ENCODE results near the gene ATP6V0C. TPM values are rescaled to one million over a fixed set of nuclear protein-coding genes. Genes with fewer than 3 reads are reported as not detected.

ATP6V0C gene
- total RNA-seq, 2 donors from 2014 or later = 176 to 180 TPM

- H3K4me3 Mint-ChIP-seq = peak overlapping the region; percentile 45
- no peak for TF ChIP-seq CTCF (conservative IDR thresholded peaks at IDR 0.05)
- peak; percentile 68 for DNase-seq
- Histone ChIP-seq H3K27ac (ENCODE audit: low read depth, low read length) (no peak overlapping the region), H3K4me3 (ENCODE audit: low read length) (no peak overlapping the region), H3K9ac (ENCODE audit: extremely low read depth, low read length, poor library complexity, severe bottlenecking) (no peak overlapping the region), H3K9me3 (ENCODE audit: control insufficient read depth, low read length) (no peaks in the 10 kb centered on the region), H3K4me1 (ENCODE audit: control insufficient read depth, insufficient read depth, low read length) (peaks cover 14% of the 10 kb centered on the region), H3K27me3 (ENCODE audit: control insufficient read depth, insufficient read depth, low read length, poor library complexity, severe bottlenecking) (peaks cover 43% of the 10 kb centered on the region), H3K36me3 (ENCODE audit: control insufficient read depth, insufficient read depth, low read length) (no peaks in the 10 kb centered on the region)
- H3K27me3 Mint-ChIP-seq (ENCODE audit: insufficient read depth) = peaks cover 49% of the 10 kb centered on the region
- H3K9me3 Mint-ChIP-seq = no peaks in the 10 kb centered on the region
- peaks cover 6% of the 10 kb centered on the region for H3K4me1 Mint-ChIP-seq
- WGBS, 2 experiments (ENCODE audit: insufficient coverage in 1 of 2, insufficient read length in 1 of 2) = 8 to 50% methylated on average over 5 to 49 of the region's 49 CpGs
- no peak overlapping the region for H3K27ac Mint-ChIP-seq
- no peaks in the 10 kb centered on the region for H3K36me3 Mint-ChIP-seq (ENCODE audit: low read depth)
These were observed 40.3 kb upstream of the ATP6V0C start for GRCh38 chr16:2473446-2473926.

- H3K36me3 ChIP-seq (ENCODE audit: control insufficient read depth, insufficient read depth, low read length) = no peaks in the 10 kb centered on the region
- peaks cover 43% of the 10 kb centered on the region for H3K27me3 ChIP-seq (ENCODE audit: control insufficient read depth, insufficient read depth, low read length, poor library complexity, severe bottlenecking)
- Mint-ChIP-seq H3K27me3 (ENCODE audit: insufficient read depth) (peaks cover 45% of the 10 kb centered on the region), H3K27ac (no peak overlapping the region), H3K36me3 (ENCODE audit: low read depth) (no peaks in the 10 kb centered on the region), H3K9me3 (no peaks in the 10 kb centered on the region), H3K4me3 (peak overlapping the region; percentile 63), H3K4me1 (peaks cover 6% of the 10 kb centered on the region)
- no peak overlapping the region for H3K27ac ChIP-seq (ENCODE audit: low read depth, low read length)
- peak overlapping the region; percentile 86 for H3K4me3 ChIP-seq (ENCODE audit: low read length)
- H3K9ac ChIP-seq (ENCODE audit: extremely low read depth, low read length, poor library complexity, severe bottlenecking) = peak overlapping the region; percentile 69
- H3K9me3 ChIP-seq (ENCODE audit: control insufficient read depth, low read length) = no peaks in the 10 kb centered on the region
- WGBS, 2 experiments (ENCODE audit: insufficient coverage in 1 of 2, insufficient read length in 1 of 2) = 0 to 2% methylated on average over 24 to 100 of the region's 100 CpGs
- DNase-seq = peak; percentile 76
- peak; percentile 56 for TF ChIP-seq CTCF (conservative IDR thresholded peaks at IDR 0.05)
- H3K4me1 ChIP-seq (ENCODE audit: control insufficient read depth, insufficient read depth, low read length) = peaks cover 7% of the 10 kb centered on the region
These were observed 39.5 kb upstream of the ATP6V0C start for GRCh38 chr16:2473999-2474876.

GRCh38 chr16:2474877-2475412, 38.8 kb upstream of the ATP6V0C start, which contains the start of gene TBC1D24:
Gene TBC1D24, plus strand, starts transcription at chr16:2475127. Its CDS starts 21,022 bp downstream, at chr16:2496149.
- TF ChIP-seq CTCF (conservative IDR thresholded peaks at IDR 0.05) = no peak
- H3K27me3 Mint-ChIP-seq (ENCODE audit: insufficient read depth) = peaks cover 38% of the 10 kb centered on the region
- H3K4me3 ChIP-seq (ENCODE audit: low read length) = peak within 1 kb of the TSS; percentile 86
- peak within 1 kb of the TSS; percentile 69 for H3K9ac ChIP-seq (ENCODE audit: extremely low read depth, low read length, poor library complexity, severe bottlenecking)
- 0% methylated on average over 10 to 77 of the region's 77 CpGs for WGBS, 2 experiments (ENCODE audit: insufficient coverage in 1 of 2, insufficient read length in 1 of 2)
- no peaks in the 10 kb centered on the region for H3K9me3 ChIP-seq (ENCODE audit: control insufficient read depth, low read length)
- DNase-seq = peak; percentile 94
- no peaks in the 10 kb centered on the region for H3K36me3 Mint-ChIP-seq (ENCODE audit: low read depth)
- H3K4me1 ChIP-seq (ENCODE audit: control insufficient read depth, insufficient read depth, low read length) = peaks cover 3% of the 10 kb centered on the region
- H3K27me3 ChIP-seq (ENCODE audit: control insufficient read depth, insufficient read depth, low read length, poor library complexity, severe bottlenecking) = peaks cover 38% of the 10 kb centered on the region
- H3K4me1 Mint-ChIP-seq = peaks cover 2% of the 10 kb centered on the region
- peak within 1 kb of the TSS; percentile 63 for H3K4me3 Mint-ChIP-seq
- no peaks in the 10 kb centered on the region for H3K36me3 ChIP-seq (ENCODE audit: control insufficient read depth, insufficient read depth, low read length)
- H3K9me3 Mint-ChIP-seq = no peaks in the 10 kb centered on the region
- H3K27ac Mint-ChIP-seq = no peak within 1 kb of the TSS
- H3K27ac ChIP-seq (ENCODE audit: low read depth, low read length) = no peak within 1 kb of the TSS

Data from endodermal cell (in vitro differentiated cells).